ENCODE data around the gene SEMA5A. TPM values are rescaled to one million over a fixed set of nuclear protein-coding genes. Genes with fewer than 3 reads are reported as not detected.

Gene SEMA5A
- total RNA-seq, 4 donors from 2014 or later: 2.6 to 36.5 (median 4.7) TPM

- TF ChIP-seq CTCF (IDR thresholded peaks at IDR 0.05; ENCODE audit: low read depth): no peak
These were observed 250.9 kb downstream of the SEMA5A start for GRCh38 chr5:9294793-9295465.

- TF ChIP-seq CTCF (IDR thresholded peaks at IDR 0.05; ENCODE audit: low read depth): no peak
These were observed 257.6 kb downstream of the SEMA5A start for GRCh38 chr5:9288234-9288633.

- TF ChIP-seq CTCF (IDR thresholded peaks at IDR 0.05; ENCODE audit: low read depth): no peak
These were observed 261.0 kb downstream of the SEMA5A start for GRCh38 chr5:9284781-9285307.

GRCh38 chr5:9284272-9284671 lies 261.6 kb downstream of the SEMA5A start:
- no peak for TF ChIP-seq CTCF (IDR thresholded peaks at IDR 0.05; ENCODE audit: low read depth)

GRCh38 chr5:9283473-9283872 lies 262.4 kb downstream of the SEMA5A start:
- TF ChIP-seq CTCF (IDR thresholded peaks at IDR 0.05; ENCODE audit: low read depth): no peak

GRCh38 chr5:9283021-9283420 lies 262.9 kb downstream of the SEMA5A start:
- TF ChIP-seq CTCF (IDR thresholded peaks at IDR 0.05; ENCODE audit: low read depth): no peak

GRCh38 chr5:9282211-9282610 lies 263.7 kb downstream of the SEMA5A start:
- TF ChIP-seq CTCF (IDR thresholded peaks at IDR 0.05; ENCODE audit: low read depth): no peak
